Islet precursor cell (in vitro differentiated cells): ENCODE measurements around the gene PDE1A.
A peak's percentile ranks its signal among the peaks of the same experiment; 100 is the strongest.

Experiments used
- DNase-seq: peaks from one replicate; pipeline ENCODE4 v3.0.0-alpha.2; 2018

Gene PDE1A

DNA sequence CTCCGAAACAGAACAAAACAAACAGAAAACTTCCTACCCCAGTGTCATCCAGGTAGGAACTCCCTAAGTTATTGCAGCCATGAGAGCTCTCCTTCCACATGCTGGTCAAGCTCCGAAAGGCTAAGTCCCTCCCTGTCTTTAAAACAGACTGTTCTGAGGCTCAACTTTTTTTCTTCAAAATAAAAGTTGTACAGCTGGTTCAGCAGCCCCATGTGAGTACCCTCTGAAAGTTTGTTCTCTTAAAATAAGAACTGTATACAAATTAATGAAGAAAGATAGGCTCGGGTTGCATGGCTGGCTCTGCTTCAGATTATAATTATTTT, at the start of gene PDE1A:
PDE1A (minus strand) TSS at position 119 of the 323 bp plus-strand sequence.
- DNase-seq: no peak

DNA sequence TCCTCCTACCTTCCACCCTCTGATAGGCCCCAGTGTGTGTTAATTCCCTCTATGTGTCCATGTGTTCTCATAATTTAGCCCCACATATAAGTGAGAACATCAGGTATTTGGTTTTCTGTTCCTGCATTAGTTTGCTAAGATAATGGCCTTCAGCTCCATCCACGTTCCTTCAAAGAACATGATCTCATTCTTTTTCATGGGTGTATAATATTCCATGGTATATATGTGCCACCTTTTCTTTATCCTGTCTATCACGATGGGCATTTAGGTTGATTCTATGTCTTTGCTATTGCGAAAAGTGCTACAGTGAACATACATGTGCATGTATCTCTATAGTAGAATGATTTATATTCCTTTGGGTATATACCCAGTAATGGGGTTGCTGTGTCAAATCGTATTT, 46.8 kb upstream of the PDE1A start:
- no peak for DNase-seq

DNA sequence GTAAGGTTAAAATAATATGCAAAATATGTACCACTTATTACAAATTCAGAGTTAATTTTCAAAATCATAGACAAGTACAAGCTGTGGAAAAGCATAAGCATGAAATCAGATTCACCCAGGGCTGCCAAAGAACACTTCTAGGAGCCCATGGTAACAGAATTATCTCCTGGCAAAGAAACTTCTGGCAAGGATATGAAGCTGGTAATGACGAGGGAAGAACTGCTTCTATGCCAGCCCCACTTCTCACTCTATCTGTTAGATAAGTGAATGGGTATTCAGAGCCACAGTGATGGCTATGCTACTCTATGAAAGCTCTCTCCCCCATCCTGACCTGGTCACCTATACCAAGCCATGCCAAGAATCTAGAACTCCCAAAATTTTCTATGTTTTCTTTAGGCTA, 36.9 kb upstream of the PDE1A start:
- no peak for DNase-seq

GRCh38 chr2:182456784-182457183, 29.9 kb upstream of the PDE1A start:
- no peak for DNase-seq

DNA sequence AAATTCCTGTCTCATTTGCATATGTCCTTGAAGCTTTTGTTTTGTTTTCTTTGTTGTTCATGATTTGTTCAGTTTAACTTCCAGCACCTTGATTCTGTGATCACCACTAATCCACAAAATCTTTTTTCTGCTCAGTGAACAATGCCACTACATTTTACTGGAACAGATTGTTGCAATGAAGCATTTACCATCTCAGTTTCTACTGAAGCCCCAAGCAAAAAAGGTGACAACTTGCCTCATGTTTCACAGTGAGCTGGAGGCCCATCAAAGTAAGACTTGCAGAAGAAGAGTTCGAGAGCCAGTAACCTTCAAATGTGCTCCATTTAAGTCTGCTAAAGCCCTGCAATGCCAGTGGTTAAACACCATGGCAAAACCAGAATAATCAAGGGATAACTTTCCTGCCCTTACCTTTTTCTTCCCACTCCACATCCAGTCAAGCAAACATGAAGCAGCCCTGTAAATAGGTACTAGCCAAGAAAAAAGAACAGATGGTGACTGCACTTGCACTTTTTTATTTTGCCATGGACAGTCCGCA, 25.7 kb upstream of the PDE1A start:
- no peak for DNase-seq

GRCh38 chr2:182448371-182448770, 21.5 kb upstream of the PDE1A start:
- no peak for DNase-seq

- peak; percentile 56 for DNase-seq
Measured at GRCh38 chr2:182447863-182448262, 21.0 kb upstream of the PDE1A start.

GRCh38 chr2:182447163-182447562, 20.3 kb upstream of the PDE1A start:
- no peak for DNase-seq

GRCh38 chr2:182446087-182446486, 19.3 kb upstream of the PDE1A start:
- no peak for DNase-seq

- no peak for DNase-seq
Measured at GRCh38 chr2:182445391-182445965, 18.6 kb upstream of the PDE1A start.

GRCh38 chr2:182444806-182445205, 18.0 kb upstream of the PDE1A start:
- no peak for DNase-seq

DNA sequence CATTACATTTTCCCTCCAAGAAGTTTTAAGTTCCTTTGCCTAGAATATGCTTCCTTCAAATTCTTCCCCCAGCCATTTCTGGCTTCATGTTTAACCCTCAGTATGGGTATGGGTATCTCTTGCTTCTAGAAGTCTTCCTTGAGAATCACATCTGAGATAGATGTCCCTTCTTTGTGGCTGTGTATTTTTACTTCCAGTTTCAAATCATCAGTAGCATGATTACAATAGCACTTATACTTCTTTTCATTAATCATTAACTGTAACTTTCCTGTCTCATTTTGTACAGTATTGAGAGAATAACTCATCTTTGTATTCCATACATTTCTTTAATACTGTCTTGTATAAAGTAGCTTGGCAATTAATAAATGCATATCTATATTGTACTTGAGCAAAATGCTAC, 17.3 kb upstream of the PDE1A start:
- DNase-seq: no peak

- DNase-seq: no peak
Measured at GRCh38 chr2:182436252-182436651, 9.4 kb upstream of the PDE1A start.

DNA sequence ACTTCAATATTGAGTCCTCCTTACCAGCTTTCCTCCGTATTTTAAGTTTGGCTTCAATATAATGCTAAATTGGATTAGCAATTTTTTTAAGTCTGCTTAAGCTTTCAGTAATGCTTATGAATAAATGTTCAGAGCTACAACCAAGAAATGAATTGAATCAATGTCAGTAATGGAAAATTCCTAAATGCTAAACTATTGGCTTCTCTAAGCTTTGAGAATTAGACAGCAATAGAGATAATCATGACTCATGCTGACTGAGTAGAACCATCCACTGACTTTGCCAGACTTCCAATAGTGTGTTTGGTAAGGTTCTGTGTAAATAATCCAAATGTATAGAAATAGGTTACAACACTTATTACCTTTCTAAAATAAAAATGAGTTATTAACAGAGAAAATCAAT, 8.9 kb upstream of the PDE1A start:
- DNase-seq: no peak

DNA sequence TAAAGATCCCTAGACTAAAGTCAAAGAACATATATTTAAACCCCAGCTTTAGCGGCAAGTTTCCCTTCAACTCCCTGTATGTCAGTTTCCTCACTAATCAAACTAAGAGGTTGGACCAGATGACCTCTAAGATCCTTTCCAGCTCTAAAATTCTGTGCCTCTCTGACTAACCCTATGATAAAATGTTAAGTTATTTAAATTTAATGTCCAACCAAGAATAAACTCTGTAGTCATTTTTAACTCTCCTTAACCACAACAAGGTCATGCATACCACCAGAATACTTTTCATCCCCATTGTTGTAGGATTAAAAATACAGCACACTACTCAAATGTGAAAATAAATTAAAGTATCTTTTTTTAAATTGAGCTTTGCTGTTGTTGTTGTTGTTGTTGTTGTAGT, 5.2 kb upstream of the PDE1A start:
- no peak for DNase-seq

- no peak for DNase-seq
Measured at GRCh38 chr2:182428476-182428875, 1.6 kb upstream of the PDE1A start.

- no peak for DNase-seq
Measured at GRCh38 chr2:182426082-182426917, 536 bp downstream of the PDE1A start.

- no peak for DNase-seq
Measured at GRCh38 chr2:182422864-182423263, 4.0 kb downstream of the PDE1A start.

- no peak for DNase-seq
Measured at GRCh38 chr2:182420669-182421068, 6.2 kb downstream of the PDE1A start.

- DNase-seq: no peak
Measured at GRCh38 chr2:182416861-182417260, 10.0 kb downstream of the PDE1A start.

DNA sequence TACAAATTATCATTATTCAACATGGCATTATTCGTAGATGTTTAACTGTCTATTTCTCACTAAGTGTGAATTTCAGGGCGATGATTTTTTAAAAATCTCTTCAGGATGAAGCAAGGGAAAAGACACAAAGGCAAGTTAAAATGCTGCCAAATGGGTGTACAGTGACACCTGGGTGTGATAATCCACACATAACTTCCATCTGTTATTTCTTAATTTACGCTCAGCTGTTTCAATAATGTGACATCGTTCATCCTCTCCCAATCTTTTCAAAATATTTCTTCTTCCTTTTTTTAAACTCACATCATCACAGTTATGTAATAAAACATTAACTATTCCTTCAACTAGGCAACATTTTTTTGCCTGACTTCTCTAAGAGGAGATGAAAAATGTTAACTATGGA, 10.6 kb downstream of the PDE1A start:
- DNase-seq: no peak

DNA sequence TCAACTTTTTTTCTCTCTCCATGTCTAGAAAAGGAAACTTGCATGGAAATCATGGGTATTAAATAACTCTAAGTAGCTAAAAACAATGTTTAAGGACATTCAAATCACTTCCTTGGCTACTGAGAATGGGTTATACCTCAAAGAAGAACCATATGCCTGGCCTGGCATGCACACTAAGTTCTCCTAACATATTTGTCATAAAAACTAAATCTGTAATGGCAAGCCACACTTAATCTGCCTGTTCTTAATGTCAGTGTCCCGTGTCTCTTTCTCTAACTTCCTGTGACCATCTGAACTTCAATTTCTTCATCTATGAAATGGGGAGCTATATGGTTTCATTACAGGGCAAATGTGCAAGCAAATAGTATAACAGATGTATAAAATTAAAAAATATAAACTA, 11.1 kb downstream of the PDE1A start:
- no peak for DNase-seq

DNA sequence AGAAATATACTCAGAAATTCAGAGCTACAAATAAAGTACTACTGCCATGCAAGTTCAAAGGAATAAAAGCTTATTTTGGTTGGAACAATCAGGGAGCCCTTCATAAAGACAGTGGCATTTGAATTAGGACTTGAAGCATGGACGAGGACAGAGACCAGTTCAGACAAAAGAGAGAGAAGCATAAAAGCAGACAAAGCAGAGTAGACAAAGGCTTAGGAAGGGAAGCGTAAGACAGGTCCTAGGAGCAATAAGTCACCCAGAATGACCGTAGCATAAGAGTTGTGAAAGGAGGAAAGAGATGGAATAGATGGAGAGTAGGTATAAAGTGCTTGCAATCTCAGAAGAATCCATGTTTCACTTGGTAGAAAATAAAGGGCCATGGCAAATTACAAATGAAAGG, 14.0 kb downstream of the PDE1A start:
- no peak for DNase-seq

DNA sequence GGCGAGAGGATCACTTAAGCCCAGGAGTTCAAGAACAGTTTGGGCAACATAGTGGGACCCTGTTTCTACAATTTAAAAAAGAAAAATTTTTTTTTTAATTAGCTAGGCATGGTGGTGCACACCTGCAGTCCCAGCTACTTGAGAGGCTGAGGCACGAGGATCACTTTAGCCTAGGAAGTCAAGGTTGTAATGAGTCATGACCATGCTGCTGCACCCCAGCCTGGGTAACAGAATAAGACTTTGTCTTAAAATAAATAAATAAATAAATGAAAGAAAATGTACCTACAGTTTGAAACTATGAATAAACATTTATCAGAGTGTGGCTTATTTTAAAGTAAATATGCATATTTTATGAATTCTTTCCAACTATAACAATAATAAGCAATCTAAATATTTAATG, 16.7 kb downstream of the PDE1A start:
- DNase-seq: no peak

GRCh38 chr2:182406221-182406620, 20.6 kb downstream of the PDE1A start:
- no peak for DNase-seq
